Suppressor macrophage treated with lipopolysaccharide for 1 hour (primary cell): Measurements from ENCODE around the gene CHD6.

Source experiments
- DNase-seq, 3 donors: peaks; one replicate each; pipeline ENCODE4 v3.0.0-alpha.2; 2020 to 2022

Gene CHD6

DNA sequence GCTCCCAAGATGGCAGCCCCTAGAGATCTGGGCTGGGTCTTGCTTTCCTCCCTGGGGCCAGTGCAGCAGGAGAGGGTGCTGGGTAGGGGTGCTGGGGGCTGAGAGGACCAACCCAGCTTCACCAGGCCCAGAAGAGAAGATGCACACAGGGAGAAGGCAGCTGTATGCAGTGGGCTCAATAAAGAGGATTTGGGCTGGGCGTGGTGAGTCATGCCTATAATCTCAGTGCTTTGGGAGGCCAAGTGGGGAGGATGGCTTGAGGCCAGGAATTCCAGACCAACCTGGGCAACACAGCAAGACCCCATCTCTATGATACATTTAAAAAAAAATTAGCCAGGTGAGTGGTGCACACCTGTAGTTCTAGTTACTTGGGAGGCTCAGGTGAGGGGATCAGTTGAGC is 225.9 kb downstream of the CHD6 start:
- DNase-seq, result no peak

DNA sequence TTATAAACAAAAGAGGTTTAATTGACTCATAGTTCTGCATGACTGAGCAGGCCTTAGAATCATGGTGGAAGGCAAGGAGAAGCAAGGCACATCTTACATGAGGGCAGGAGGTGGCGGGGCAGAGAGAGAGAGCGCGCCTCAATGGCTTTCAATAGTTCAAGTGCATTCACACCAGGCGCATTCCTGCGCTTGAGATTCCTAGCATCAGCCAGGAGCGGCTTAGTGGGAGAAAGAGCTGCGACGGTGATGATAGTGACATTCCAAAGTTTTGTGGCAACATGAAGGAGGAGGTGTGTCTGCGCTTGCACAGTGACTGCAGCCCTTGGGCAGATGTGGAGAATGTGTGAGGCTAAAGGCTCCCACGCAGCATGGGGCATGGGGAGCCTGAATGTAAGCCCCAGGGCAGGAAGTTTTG is 226.6 kb downstream of the CHD6 start:
- no peak for DNase-seq

DNA sequence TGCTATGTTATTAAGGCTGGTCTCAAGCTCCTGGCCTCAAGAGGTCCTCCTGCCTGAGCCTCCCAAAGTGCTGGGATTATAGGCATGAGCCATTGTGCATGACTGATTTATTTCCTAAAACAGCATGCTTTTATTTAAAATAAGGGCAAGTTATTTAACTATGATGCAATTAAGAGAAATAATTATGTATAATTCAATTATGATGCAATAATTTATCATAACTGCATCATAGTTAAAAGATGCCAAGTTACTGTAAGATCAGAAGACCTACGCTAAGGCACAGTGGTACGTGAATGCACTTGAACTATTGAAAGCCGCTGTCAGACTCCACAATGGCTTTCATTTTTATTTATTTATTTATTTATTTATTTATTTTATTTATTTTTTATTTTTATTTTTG is 227.3 kb downstream of the CHD6 start:
- DNase-seq, result no peak

DNA sequence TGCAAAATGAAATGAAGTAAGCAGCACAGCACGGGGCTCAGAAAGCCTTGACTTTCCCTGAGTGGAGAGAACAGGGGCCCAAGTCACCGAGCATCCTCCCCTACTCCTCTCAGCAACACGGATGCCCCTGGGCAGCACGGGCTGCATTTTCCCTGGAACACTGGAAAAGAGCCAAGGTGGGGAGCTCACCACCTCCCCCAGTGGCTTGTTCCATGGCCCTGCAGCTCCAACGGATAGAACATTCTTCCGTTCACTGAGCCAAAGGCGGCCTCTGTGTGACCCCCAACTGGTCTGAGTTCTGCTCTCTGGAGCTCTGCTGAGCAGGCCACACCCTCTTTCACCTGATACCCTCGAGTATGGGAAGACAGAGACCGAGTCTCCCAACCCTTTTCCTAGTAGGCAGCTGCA is 230.7 kb downstream of the CHD6 start:
- no peak for DNase-seq

DNA sequence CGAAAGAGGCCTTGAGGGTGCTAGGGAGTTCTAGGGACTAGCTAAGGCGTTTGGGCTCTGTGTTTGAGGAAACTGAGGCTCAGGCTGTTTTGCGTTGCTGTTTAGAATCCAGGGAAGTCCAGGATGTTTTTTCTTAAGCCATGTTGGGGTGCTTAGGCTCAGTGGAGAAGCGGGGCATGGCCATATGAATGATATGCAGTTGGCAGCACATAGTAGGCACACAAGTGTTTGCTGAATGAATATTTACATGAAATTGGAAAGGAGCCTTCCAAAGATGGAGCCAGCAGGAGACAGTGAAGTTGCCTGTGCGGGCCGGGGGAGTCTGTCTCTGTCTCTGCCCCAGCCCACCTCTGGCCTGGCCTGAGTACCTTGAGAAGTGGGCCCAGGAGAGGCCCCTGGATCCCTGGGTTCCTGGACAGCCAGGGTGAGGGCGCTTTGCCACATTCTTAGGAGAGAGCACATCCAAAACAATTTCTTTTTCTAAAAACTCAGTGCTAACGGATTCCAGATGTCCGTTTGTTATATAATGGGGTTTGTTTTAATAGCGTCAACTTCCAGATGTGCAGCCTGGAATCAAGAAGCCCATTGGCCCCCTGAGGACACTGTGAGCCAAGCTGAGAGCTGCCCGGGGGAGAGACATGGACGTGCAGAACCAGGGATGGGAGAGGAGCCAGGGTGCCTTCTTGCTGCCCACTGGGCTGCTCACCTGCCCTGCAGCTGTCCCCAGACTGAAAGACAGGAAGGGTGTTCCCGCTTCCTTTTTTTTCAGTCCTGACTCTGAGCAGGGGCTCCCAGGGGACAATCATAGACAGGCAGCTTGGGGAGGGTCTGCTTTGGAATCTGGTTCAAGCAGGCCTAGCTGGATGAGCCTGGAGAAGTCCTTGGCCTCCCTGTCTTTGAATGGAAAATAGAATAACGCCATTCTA is 231.4 kb downstream of the CHD6 start:
- DNase-seq, result no peak

DNA sequence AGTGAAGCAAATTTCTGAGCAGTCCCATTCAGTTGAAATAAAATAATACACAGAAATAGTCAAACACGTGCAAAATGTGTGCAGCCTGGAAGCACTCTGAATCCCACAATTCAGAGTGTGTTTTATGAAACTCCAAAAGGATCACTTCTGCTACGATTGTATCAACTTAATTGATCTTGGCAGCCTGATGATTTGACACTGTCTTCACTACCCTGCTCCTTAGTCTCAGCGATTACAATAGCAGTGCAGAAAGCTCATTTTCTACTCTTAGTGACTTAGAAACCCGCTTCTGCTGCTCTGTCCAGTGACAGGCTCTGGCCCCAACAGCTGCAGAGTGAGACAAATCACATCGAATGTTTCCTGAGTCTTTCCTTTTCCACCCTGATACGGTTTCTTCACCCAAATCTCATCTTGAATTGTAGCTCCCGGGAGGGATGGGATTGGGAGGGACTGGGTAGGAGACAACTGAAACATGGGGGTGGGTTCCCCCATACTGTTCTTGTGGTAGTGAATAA is 235.3 kb downstream of the CHD6 start:
- no peak for DNase-seq

DNA sequence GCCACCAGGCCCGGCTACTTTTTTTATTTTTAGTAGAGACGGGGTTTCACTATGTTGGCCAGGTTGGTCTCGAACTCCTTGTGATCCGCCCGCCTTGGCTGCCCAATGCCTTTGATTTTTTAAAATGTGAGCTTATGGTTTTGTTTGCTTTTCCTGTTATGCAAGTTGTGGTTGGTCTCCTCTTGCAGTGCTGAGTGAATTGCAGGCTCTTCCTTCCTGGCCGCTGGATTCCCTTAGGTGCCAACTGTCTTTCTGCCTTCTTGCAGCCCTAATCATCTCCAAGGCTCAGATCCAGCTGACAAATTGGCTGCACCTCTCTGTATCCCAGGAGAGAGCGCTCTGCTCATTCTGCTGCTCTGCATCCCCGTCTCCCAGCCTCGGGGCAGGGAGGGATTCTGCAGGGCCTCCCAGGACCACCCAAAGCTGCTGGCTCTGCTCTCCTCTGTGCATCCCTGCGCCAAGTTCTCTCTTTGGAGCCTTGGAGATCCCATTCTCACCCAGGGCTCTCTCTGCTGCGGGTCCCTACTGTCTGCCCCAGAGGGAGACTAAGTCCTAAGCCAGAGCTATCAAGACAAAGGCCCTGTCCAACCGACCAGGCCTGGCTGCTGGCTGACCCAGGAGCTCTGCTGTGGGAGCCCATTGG is 237.5 kb downstream of the CHD6 start:
- no peak for DNase-seq

DNA sequence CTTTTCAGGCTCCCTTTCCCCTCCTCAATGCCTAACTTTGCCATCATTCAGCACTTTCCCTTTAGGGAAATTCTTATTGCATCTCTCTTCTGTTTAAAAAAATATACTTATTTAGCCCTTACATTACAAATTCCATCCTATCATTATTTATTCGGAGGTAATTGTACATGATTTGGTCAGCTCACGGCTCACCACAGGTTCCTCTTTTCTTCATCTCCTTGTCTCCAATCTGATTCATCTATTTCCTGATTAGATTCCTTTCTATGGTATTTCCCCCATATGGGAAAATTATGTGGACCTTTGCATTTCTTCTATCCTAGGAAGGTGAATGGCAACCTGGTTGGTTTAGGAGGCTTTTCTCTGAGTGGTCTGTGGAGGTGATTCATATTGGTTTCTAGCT is 238.6 kb downstream of the CHD6 start:
- peak in 2 of 3 donors; percentile 24 to 39 for DNase-seq

DNA sequence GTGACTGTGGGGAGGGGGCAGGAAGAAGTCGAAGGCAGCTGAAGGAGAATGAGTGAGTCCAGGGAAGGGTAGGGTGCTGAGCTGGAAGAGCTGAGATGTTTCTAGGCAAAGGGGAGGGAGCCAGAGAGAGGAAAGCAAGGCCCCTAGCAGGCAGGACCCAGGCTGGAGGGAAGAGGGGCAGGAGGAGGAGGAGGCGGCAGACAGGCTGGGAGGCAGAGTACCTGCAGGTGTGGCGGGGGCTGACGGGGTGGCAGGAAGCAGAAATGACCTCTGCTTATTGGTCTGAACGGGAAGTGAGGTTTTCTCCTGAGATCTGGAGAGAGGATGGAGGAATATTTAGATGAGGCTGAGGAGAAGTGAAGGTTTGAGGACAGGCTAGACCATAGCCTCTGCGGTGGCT is 240.9 kb downstream of the CHD6 start:
- no peak for DNase-seq

DNA sequence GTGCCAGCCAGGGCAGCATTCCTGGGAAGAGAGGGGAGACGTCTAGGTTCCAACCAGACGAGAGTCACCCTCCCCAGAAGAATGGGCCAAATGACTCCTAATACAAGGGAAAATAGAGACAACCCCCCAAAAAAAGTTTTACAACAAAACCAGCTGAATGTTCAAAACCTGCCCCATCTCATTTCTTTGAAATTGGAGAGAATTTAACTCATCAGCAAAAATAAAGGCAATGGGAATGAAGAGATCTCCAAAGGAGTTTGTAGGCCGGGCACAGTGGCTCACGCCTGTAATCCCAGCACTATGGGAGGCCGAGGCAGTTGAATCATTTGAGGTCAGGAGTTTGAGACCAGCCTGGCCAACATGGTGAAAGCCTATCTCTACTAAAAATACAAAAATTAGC is 241.8 kb downstream of the CHD6 start:
- no peak for DNase-seq

DNA sequence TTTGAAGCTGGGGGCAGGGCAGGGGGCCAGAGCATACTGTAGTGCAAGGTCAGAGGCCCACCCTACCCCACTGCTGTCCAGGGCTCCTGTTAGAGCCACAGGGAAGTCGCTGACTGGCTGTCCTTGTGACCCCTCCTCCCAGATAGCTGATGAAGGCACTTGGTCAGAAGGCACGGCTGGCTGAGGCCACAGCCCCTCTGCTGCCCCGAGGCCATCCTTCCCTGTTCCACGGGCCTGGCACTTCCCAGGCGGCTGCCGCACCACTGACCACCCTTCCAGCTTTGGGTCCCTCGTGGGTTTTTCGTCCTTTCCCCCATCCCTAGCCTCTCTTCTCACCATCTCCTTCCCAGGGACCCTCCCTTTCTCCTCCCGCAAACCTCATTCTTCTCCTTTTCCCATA is 242.3 kb downstream of the CHD6 start:
- DNase-seq, result no peak

DNA sequence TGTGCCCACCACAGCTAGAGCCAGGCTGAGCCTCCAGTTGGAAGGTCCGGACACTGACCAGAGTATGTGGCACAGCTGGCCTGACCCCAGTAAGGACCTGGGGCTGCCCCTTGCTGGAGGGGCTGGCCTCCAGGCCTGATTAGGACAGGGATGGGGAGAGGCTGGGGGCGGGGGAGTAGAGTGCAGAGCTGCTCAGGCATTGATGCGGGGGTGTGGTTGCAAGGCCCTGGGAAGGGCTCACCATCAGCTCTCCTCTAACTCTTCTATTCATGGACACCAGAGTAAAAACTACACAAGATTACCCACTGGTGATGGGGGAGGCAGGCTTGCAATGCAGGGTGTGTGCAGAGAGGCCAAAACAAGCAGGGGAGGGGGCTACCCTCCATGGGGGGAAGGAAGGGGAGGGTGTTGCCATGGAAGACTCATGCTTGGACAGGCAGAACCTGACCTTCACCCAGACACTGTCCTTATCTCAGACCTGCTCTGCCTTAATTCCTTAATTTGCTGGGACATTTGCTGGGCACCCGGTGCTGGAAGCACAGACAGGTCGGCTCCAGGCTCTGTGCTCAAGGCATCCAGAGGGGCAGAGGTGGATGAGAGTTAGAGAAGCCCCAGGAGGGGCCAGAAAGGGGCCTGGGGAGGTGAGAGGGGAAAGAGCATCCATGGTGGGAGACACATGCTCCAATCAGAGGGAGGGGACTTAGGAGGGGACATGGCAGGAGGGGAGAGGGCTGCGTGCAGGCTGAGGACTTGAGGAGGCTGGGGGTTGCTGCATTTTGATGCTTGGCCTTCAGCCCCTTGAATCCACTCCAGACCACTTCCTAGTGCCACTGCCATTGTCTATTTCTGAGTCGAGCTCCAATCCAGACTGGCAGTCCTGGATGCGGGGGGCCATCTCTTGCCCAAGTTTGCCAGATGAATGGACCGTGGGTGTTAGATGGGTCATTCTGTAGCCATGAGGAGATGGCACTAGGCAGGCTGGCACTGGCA is 244.0 kb downstream of the CHD6 start:
- no peak for DNase-seq

DNA sequence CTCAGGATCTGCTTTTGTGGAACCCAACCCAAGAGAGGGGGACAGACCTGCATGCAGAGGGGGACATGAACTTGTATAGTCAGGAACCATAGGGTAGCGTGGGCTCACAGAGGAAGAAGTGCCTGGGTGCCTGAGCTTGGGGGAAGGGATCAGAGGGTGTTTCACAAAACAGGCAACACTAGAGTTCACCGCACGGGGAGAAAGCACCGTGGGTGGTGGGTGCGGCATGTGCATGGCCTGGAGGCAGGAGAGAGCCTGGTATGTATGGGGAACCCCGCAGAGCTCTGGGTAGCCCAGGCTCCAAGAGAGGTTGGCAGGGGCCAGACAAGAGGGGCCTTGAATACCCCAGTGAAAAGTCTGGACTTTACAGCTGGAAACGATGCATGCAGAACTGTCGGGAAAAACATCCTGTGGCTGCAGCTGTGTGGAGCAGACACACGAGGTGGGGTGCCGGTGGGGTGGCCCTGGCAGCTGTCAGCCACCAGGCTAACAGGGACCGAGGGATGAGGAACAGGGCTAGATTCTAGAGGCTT is 244.9 kb downstream of the CHD6 start:
- DNase-seq, result peak; percentile 19 to 64 (median 28)

DNA sequence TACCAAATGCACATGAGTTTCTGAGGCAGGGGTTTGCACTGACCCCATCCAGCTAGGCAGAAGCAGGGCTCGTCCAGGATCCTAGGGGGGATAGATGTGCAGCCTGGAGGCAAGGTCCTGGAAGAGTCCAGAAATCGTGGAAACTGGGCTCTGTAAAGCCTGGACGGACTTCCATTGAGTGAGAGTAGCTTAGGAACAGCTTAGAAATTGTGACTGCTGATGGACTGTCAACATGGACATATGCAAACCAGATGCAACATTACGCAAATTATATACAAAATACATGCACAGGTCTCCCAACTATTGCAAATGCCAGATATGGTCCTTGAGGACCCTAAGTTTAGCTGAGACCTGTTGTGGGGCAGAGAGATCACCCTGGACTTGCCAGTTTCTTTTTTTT is 246.8 kb downstream of the CHD6 start:
- no peak for DNase-seq

DNA sequence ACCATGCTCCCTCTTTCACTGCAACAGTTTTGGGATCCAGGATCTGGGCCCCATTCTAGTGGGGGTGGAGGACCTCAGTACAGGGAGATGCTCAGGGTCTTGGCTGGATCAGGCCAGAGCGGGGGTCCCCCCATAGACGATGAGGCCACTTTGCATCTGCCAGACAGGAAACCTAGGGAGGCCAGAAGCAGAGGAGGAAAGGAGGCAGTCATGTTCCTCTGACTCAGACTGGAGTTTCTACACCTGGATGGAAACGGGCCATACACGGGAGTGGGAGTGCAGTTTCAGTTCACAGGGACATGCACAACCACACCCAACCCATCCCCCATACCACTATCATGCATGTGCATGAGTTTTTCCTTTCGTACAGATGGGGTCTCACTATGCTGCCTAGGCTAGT is 248.0 kb downstream of the CHD6 start:
- DNase-seq, result no peak

DNA sequence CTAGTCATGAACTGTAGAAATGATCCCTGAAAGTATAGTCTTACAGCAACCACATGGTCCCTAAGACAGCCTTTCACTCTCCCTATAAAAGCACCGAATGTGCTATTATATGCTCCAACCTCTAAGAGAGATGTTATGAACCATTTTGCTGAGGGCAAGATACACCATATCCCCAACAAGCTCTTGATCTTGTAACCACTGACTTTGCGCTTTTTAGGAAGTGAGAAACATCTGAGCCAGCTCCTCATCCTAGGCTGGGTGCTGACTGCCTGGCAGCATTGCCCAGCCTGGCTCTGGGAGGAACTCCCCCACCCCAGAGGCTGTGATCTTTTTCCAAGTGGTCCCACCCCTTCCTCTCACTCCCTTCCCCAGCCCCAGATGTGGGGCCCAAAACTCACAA is 248.5 kb downstream of the CHD6 start:
- no peak for DNase-seq

DNA sequence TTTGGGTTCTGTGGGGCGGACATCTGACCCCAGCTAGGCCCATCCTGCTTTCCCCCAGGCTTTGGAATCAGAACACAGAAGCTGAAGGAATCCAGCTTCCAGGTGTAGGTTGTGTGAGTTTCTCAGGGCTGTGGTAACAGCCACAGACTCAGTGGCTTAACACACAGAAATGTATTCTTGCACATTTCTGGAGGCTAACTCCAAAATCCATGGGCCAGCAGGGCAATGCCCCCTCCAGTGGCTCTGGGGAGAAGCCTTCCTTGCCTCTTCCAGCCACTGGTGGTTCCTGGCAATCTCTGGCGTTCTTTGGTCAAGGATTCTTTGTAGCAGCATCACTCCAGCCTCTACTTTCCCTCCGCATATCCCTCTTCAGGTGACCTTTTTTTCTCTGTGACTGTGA is 250.2 kb downstream of the CHD6 start:
- DNase-seq, result no peak

DNA sequence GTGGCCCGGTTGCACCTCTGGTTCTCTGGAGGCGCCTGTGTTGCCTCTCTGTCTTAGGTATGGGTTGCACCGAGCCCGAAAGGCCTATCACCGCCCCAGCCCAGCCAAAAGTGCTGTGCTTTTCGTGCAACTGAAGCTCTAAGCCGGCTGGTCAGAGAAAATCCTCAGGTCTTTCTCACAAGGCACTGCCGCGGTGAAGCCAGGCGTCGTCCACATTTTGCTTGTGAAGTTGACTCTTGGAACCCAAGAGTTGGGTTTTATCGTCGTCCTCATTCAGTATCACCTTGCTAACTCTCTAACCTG is 250.8 kb downstream of the CHD6 start:
- DNase-seq, result no peak

DNA sequence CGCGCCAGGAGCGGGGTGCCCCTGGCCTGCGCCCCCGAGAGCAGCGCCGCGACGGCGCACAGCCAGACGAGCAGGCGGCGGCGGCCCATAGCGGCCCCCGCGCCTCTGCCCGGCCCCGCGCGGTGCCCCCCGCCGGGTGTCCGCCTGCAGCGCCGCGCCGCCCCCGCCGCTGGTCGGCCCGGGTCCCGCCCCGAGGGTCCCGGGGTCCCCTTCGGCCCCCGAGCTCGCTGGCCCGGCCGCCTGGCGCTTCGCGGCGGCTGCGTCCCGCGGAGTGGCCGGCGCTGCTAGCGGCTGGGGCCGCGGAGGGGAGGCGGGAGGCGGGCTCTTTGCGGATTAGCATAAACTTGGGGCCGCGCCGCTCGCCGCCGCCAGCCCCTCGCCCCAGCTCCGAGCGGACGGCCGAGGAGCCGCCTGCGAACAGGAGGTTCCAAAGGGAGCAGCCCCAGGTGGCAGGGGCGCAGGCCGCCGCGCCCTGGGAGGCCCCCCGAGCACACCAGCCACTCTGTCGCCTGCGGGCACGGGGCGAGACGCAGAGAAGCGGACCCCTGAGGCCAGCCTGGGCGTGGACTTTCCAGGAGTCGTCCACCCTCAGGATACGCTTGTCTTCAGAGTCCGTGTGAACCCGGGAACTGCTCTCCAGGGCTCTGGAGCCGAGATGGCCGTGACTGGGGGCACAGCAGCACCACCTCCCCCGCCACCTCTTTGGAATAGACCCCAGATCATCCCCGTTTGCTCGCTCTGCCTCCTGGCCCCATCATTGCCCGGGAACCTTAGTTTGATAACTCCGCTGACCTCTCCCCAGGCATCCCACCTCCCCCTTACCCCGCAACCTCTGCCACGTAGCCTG is 251.4 kb downstream of the CHD6 start, which contains the start of gene EMILIN3:
EMILIN3 (minus strand) TSS at position 273 of the 847 bp plus-strand sequence; CDS start at position 89, 184 bp downstream.
- no peak for DNase-seq

DNA sequence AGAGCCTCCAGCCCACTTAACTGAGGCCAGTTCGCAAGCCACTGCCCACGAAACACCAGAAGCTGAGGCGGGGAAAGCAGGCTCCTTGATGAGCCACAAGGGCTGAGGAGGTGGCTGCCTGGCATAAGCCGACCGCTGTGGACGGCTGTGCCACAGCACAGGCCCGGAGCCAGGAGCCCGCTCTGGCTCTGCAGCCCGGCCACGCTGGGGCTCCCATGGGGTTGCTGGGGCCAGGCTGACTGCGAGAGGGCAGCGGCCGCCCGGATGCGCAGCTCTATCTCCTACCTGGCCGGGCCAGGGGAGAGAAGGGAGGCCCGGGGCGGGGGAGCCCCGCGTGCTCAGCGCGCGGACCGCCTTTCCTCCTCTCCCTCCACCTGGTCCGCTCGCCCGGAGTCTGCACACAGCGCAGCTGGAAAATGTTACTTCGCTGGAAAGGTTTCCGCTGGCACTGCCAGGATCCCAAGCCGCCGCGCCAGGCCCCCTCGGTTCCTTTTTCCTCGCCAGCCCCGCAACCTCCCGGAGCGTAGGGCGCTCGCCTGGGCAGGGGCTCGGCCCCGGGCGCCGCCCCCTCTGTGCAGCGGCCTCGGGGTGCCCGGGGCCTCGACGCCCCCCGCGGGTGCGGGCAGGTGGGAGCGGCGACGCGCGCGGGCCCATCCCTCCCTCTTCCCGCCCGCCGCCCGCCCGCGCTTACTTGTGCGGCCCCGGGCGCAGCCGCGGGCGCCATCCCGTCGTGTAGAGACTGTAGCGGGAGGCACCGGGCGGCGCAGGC is 252.2 kb downstream of the CHD6 start:
- no peak for DNase-seq
